Adipose tissue (tissue), 3 donors: ENCODE measurements around the gene ARL8A. TPM values are rescaled to one million over a fixed set of nuclear protein-coding genes. Genes with fewer than 3 reads are reported as not detected.
A peak's percentile ranks its signal among the peaks of the same experiment; 100 is the strongest.
"Not testable (repeated sequence)": the region's sequence is repeated elsewhere in the genome, so short reads cannot be mapped to it uniquely, and the experiment has no call there.

Experiments used
- H3K27ac ChIP-seq: one replicate; pipeline ENCODE4 v1.5.1; 2013; ENCODE audit warnings: low read depth, low read length
- WGBS, 3 donors: extraction: QIAGEN DNeasy Blood & Tissue Kit; methylation state at CpG; one replicate each; pipeline ENCODE4 v1.1.7; 2013; 5-methylcytosine and 5-hydroxymethylcytosine counted together
- polyA plus RNA-seq, 3 donors: library from polyadenylated mRNA; stranded (reverse); fragments of 200-250 nt; gene quantifications; one replicate each; pipeline ENCODE4 v1.2.3, GENCODE V29; 2013
- donor health status: healthy with polysubstance abuse.
- donor health status: Bipolar disorder and iron deficiency.
- donor health status: healthy.

ARL8A gene
- polyA plus RNA-seq, 3 donors: 14.3 to 36.4 (median 31.0) TPM

DNA sequence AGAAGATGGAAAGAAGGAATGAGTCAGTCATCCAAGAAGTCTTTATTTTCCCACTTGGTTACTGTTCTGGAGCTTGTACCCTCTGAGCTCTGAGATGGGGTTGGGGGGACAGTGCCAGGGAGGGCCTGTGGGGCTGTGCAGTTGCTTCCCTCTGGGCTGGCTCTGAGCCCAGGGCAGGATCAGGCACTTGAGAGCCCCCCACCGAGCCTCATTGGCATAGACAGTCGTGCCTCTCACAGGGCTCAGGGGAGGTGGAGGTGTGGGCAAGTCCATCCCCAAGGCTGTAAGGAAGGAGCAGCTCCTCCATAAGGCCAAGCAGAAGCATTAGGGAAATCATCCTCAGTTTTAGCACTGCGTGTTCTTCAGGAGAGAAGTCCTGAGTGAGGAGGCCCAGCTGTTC lies 2.5 kb upstream of the ARL8A start:
- 70 to 80% (median 71%) methylated on average over 3 of the region's 3 CpGs for WGBS, 3 donors
- no peak overlapping the region for H3K27ac ChIP-seq

DNA sequence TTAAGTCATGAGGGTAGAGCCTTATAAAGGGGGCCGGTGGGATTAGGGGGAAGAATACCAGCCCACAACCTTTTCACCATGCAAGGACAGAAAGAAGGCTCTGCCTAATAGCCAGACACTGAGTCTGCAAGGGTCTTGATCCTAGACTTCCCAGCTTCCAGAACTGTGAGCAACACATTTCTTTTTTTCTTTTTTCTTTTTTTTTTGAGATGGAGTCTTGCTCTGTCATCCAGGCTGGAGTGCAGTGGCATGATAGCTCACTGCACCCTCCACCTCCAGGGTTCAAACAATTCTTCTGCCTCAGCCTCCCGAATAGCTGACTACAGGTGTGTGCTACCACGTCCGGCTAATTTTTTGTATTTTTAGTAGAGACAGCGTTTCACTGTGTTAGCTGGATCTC lies 1.7 kb upstream of the ARL8A start:
- WGBS, 3 donors: 88 to 93% (median 92%) methylated on average over 5 of the region's 5 CpGs
- no peak overlapping the region for H3K27ac ChIP-seq

DNA sequence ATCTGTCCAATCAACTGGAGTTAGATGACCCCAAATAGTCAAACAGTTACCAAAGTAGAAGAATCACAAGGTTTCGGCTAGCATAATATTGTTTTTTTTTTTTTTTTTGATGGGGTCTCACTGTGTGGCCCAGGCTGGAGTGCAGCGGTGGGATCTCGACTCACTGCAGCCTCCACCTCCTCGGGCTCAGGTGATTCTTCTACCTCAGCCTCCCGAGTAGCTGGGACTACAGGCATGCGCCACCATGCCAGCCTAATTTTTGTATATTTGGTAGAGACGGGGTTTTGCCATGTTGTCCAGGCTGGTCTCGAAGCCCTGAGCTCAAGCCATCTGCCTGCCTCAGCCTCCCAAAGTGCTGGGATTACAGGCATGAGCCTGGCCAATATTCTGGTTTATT lies 1.2 kb upstream of the ARL8A start:
- WGBS, 3 donors: 92 to 97% (median 95%) methylated on average over 8 of the region's 8 CpGs
- not testable (repeated sequence) for H3K27ac ChIP-seq

DNA sequence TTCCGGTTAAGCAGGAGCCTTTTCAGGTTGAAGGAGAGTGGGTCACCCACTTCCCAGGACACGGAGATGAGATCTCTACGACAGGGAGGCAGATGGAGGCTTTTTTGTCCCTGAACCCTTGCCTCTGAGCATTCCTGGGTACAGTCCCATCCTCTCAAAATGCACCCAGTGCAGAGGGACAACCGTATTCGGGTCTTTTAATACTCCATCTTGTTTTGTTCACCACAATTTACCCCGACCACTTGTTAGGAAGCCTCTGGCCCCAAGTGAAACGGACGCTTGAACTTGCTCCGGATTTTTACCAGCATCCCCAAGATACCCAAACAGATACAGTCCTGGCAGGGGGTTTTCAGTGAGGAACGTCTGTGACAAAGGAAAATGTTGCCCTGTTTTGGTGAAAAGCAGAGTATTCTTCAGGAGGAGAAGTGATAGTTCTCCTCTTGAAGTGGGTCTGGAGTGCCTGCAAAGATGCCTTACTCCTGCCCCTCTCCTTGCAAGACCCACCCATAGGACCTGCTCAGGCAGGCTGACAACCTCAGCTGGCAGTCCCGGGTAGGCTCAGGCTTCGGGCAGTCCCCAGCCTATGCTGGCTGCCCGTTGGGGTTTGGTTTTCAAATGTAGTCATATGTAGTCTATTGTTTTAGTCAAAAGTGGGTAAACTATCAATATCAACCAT lies 669 bp upstream of the ARL8A start:
- peak overlapping the region; percentile 36 for H3K27ac ChIP-seq
- WGBS, 3 donors: 3 to 7% (median 5%) methylated on average over 13 of the region's 13 CpGs

- peak overlapping the region; percentile 36 for H3K27ac ChIP-seq
- 0 to 1% (median 1%) methylated on average over 15 to 58 of the region's 58 CpGs for WGBS, 3 donors
Observed at GRCh38 chr1:202143768-202144401, 652 bp downstream of the ARL8A start.

GRCh38 chr1:202143011-202143767 lies 1.3 kb downstream of the ARL8A start:
- WGBS, 3 donors: 2 to 11% (median 3%) methylated on average over 17 of the region's 17 CpGs
- H3K27ac ChIP-seq: no peak overlapping the region

DNA sequence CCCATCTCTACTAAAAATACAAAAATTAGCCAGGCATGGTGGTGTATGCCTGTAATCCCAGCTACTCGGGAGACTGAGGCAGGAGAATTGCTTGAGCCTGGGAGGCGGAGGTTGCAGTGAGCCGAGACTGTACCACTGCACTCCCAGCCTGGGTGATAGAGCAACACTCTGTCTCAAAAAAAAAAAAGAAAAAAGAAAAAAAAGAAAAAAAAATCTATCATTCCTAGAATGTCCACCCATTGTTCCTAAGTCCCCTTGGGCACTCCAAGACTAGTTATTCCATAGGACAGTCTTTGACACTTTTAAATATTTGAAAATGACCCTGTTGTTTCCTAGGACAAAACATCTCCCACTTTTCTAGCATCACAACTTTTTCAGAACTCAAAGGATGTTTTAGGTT lies 3.1 kb downstream of the ARL8A start:
- WGBS, 3 donors: 76 to 89% (median 89%) methylated on average over 3 of the region's 3 CpGs
- H3K27ac ChIP-seq: not testable (repeated sequence)

DNA sequence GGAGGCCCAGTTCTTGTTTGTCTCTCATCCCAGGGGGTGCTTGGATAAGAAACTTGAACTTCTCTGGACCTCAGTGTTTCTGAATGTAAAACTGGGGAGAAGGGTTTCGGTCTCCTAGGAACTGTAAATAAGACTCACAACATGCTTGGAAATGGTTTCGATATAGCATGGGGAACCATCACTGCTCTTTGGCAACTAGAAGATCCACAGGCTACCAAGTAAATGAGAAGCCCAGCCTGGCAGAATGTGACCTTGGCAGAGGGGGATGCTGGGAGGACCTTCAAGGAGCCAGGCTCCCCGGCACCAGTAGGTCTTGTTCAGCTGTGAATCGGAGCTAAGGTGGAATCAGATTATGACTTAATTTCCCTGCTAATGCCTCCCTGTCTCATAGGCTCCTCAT lies 3.7 kb downstream of the ARL8A start:
- no peak overlapping the region for H3K27ac ChIP-seq
- WGBS, 3 donors: 59 to 84% (median 80%) methylated on average over 4 of the region's 4 CpGs

GRCh38 chr1:202135221-202135721 lies 9.3 kb downstream of the ARL8A start:
- no peak overlapping the region for H3K27ac ChIP-seq
- WGBS, 3 donors: 39 to 48% (median 43%) methylated on average over 15 of the region's 15 CpGs

DNA sequence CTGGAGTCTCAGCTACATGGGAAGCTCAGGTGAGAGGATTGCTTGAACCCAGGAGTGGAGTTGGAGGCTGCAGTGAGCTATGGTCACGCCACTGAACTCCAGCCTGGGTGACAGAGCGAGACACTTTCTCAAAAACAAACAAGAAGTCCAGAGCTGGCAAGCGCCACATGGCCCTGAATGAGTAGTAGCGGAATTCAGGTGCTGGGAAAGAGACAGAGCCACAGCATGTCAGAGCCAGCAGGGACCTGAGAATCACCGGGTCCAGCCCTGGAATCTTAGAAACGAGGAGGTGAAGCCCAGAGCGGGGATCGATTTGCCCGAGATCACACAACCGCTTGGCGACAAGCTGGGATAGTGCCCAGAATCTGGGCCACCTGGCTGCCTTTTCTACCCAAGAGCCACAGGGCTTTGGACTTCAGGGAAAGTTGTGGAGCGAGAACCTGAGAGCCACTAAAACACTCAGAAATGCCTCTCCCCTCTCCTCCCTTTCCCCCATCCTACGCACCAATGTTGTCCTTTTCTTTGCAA lies 9.8 kb downstream of the ARL8A start:
- no peak overlapping the region for H3K27ac ChIP-seq
- 49 to 90% (median 86%) methylated on average over 13 of the region's 13 CpGs for WGBS, 3 donors

- 94 to 96% (median 94%) methylated on average over 5 of the region's 5 CpGs for WGBS, 3 donors
- no peak overlapping the region for H3K27ac ChIP-seq
Observed at GRCh38 chr1:202133989-202134388, 10.5 kb downstream of the ARL8A start.

DNA sequence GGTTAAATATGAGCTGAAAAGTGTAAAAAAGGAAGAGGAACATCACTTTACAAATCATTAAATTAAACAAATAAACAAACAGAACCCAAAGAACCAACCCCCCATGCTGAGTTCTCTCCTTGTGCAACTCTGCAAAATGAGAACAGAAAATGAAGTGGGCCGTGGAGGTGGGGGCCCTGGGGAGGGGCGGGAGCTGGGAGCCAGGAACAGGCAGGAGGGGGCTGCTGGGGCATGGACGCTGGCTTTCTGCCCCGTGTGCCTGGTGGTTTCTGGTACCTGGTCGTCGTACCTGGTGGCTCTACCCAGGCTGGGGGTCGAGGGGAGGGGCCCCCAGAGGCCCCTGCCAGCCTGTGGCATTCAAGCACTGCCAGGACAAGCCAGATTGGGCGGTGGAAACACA lies 11.0 kb downstream of the ARL8A start:
- H3K27ac ChIP-seq: no peak overlapping the region

GRCh38 chr1:202133001-202133400 lies 11.5 kb downstream of the ARL8A start:
- WGBS, 3 donors: 54 to 87% (median 57%) methylated on average over 14 of the region's 14 CpGs
- H3K27ac ChIP-seq: peak overlapping the region; percentile 9

More for the DNA sequence above, 11.0 kb downstream of the ARL8A start:
- 51 to 77% (median 75%) methylated on average over 7 to 8 of the region's 8 CpGs for WGBS, 3 donors

- 54 to 65% (median 64%) methylated on average over 12 of the region's 12 CpGs for WGBS, 3 donors
- H3K27ac ChIP-seq: no peak overlapping the region
Observed at GRCh38 chr1:202131956-202132821, 12.3 kb downstream of the ARL8A start.

DNA sequence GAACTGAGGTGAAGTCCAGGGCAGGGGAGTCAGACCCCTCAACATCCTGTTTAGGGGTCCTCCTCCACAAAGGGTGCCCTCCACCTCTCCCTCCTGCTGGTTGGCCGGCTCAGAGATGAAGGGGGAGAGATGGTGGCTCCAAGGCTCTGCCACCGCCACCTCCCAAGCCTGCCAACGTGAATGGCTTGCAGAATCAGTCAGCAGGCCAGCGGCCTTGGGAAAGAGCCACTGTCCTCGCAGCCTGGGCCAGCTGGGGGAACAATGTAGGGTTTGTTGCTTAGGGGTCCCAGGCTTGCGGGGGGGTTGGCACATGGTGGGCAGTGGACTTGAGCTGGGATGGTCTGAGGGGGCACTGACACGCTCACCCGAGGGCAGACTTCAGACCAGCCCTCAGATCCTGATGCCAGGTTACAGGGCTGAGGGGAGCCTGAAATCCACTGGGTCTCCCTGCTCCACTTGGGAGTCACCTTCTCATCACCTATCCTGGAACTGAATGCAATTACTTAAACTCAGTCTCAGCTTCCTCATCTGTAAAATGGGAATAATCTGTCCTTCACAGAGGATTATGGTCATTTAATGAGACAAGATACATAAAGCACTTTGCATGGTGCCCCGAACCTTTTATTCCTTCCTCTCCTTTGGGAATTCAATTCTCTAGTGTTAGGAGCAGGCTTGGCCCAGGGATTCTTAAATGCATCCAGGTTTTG lies 13.6 kb downstream of the ARL8A start:
- H3K27ac ChIP-seq: no peak overlapping the region

DNA sequence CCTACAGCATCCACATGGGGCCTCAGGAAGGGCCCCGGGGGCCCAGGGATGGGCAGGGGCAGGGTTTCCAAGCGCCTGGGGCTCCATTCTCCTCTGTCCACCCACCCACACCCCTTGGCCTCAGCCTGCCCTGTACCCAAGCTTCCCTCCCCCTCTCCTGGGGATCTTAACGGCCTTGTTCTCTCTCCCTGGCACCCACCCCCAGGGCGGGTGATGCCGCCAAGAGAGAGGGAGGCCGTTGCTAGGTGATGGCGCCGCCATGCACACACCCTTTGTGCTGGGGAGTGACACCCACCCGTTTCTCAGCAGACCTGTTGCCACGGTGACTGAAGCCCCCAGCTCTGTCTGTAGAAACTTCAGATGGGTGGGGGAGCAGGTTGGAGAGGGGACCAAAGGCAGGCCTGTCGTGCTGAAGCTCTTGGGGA lies 14.2 kb downstream of the ARL8A start:
- H3K27ac ChIP-seq: no peak overlapping the region
- WGBS, 3 donors: 54 to 59% (median 56%) methylated on average over 8 to 11 of the region's 11 CpGs

More for the DNA sequence above, 13.6 kb downstream of the ARL8A start:
- 61 to 72% (median 68%) methylated on average over 9 of the region's 9 CpGs for WGBS, 3 donors

DNA sequence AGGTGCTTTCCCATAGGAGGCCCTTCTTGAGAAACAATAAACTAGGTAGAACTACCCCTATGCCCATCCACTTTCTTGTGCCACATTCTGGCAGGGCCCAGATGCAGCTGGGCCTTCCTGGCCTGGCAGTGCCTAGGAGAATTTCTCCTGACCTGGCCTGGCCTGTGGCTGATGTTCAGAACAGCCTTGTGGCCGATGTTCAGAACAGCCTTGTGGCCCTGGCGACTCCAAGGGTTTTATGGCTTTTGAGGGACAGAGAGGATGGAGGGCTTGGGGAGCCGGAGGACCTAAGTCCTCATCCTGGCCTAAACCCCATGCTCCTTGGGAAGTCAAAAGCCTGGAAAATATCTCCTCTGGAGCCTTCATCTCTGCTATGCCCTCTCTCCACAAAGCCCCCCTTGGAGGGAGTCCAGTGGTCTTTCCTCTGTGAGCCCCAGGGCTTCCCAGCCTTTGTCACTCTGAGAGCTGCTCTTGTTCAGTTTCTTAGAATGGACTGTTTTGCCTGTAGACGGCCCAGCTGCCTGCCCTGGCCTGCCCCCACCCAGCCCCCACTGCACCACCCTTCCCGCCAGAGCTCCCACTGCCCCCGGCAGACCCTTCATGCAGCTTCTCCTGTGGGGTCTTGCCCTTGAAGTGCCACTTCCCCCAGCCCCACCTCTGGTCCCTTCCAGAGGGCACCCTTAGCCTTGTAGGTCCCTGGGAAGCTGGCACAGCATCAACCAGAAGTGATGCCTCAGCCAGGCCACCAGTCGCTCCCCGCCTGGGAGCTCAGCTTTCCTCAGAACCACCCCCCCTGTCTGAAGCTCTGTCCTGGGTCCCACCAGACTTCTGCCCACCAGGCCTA lies 14.9 kb downstream of the ARL8A start:
- WGBS, 3 donors: 76 to 84% (median 83%) methylated on average over 8 of the region's 8 CpGs
- H3K27ac ChIP-seq: no peak overlapping the region
